SW 1271 (cell line): ENCODE measurements around the gene GNG2.

Source experiments
- DNase-seq, 2 experiments: peaks; one replicate each; lab custom pipeline; 2025; lab: John Stamatoyannopoulos, UW

The GNG2 gene

DNA sequence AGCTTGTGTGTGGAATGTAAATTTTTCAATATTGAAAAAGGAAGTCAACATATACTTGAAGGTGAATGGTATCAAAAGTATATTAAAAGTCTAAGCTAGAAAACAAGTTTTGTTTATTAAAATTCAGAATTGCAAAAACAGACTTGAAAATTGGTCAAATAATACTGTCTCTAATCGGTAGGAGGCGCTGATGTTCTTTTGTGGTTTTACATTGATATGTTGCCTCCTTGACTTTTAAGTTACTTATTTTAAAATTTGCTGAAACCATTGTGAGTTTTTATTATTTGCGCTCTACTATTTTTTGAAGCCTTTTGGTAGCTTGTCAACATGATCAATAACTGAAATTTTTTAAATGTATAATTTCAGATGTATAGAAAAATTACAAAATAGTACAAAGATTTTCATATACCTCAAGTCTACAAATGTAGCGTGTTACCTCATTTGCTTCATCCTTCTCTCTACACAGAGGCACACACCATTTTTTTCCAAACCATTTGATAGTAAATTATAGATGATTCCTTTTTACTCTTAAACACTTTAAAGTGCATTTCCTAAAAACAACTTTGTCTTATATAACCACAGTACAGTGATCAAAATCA, 135.8 kb downstream of the GNG2 start:
- DNase-seq, result no peak

GRCh38 chr14:51998348-51998747, 137.9 kb downstream of the GNG2 start:
- no peak for DNase-seq

- DNase-seq, result no peak
Observed at GRCh38 chr14:51999084-51999483, 138.7 kb downstream of the GNG2 start.

DNA sequence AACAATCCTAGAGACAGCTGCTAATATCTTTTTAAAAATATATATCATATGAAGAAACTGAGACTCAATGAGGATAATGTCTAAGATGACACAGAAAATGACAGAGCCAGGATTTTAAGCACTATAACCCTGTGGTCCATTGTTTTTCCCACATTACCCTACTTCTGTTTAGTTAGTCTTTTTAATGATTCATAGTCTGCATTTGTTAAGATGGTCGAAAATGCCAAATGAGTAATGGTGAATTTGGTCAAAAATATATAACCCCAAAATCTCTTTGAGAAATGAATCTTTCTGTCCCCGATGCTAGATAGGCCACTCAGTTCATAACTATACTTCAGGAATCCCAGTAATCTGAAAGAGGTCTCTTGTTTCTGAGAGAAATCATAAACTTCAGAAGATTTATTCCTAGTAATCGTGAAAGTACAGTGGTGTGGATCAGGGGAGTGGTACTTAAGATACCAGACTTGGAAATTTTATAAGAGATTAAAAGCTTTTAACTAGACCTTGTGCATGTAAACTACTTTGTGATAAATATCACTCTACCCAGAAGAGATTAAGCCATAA, 139.7 kb downstream of the GNG2 start:
- no peak for DNase-seq

DNA sequence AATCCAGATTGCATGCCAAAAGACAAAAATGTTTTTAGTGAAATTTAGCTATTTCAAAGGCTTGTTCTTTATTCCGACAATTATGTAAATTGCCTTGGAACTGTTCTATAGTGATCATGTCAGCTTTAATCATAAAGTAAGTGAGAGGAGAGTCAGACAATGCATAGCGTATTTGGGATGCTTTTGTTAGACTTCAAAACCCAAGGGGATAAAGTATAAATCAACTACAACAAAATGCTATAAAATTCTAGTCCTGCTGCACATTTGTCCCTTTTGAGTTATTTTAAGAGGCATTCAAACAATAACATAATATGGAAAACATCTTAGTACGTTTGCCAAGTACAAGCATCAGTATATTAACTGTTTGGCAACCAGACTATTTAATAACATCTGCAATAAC, 140.3 kb downstream of the GNG2 start:
- no peak for DNase-seq

- DNase-seq, result no peak
Observed at GRCh38 chr14:52002542-52002941, 142.1 kb downstream of the GNG2 start.

DNA sequence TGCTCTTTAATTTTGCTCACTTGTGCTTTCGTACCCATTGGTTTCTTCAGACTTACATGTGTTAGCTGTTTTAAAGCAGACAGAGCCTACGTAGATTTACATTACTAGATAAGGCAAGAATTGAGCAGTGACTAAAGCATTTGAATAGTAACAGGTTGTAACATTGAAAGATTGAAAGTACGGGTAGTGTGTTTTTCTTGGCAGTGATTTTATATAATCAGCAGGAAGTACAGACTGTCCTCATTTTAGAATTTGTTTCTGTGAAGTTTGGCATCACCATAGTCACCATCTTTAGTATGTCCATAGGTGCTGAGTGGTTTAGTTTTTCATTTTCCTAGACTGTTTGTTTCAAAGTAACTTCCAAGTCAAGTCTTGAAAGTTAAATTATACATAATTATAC, 142.9 kb downstream of the GNG2 start:
- no peak for DNase-seq

GRCh38 chr14:52005625-52006024, 145.2 kb downstream of the GNG2 start:
- no peak for DNase-seq

DNA sequence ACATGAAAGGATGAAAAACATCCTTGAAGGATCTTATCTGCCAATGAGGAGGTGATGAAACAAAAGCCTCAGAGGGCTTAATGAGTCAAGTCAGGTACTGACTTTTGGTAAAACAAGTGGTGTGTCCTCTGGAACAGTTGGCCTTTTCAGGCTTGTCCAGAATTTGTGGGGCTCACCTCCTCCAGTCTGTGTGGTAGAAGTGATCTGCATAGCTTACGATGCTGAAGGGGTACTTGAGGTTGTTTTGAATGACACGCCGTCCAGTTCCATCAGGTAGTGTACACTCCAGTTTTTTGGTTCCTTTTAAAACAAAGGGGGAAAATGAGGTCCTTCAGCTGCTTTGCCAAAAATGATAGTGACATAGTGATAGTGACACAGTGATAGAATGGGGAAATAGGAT, 145.9 kb downstream of the GNG2 start:
- DNase-seq, result no peak

DNA sequence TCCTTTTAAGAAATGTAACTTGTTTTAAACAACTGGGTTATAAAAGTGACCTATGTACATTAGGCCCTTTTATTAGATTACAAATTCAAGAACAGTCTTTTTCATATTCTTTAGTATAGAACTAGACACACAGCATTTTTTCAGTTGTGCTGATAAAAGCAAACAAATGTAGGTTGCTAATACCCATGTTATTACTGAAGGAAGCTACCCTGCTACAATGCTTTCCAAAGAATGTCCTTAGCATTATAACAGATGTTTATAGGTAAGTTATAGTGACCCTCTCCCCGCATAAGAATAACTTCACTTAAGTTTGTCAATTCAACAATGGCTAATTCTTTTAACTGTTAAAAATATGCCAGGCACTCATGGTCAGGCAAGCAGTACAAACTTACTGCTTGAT, 146.8 kb downstream of the GNG2 start:
- no peak for DNase-seq

- DNase-seq, result no peak
Observed at GRCh38 chr14:52007637-52008036, 147.2 kb downstream of the GNG2 start.

GRCh38 chr14:52008136-52008535, 147.7 kb downstream of the GNG2 start:
- DNase-seq, result no peak

GRCh38 chr14:52010173-52010693, 149.8 kb downstream of the GNG2 start:
- no peak for DNase-seq

- no peak for DNase-seq
Observed at GRCh38 chr14:52011523-52011922, 151.1 kb downstream of the GNG2 start.

- DNase-seq, result no peak
Observed at GRCh38 chr14:52012635-52013034, 152.2 kb downstream of the GNG2 start.

DNA sequence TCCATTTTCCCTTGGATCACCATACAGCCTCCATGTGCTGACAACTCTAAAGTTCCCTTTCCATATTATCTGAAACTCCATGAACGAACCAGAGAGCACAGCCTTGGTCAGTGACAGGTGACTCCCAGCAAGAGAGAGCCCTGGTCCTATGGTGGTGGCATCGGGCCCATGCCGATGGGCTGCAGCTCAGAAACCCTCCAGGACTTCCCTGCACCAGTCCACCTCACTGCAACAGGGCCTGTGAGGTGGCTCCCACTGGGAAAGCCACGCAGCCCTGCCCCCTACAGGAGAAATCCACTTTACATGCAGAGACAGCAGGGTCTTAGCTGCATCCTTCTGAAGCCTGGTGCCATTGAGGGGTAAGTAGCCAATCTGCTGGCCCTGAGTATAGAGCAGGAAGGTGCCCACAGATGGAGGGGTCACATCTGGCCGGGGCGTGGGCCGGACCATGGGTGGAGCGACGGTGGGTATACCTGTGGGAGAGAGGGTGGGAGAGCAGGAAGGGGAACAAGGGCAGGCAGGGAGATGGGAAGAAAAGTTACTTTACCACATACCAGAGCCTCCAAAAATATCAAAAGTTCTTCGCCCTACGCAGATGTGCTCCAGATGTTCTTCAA, 153.7 kb downstream of the GNG2 start:
- no peak for DNase-seq

GRCh38 chr14:52014601-52015267, 154.3 kb downstream of the GNG2 start:
- no peak for DNase-seq

- peak in 1 of 2 experiments; percentile 31 for DNase-seq
Observed at GRCh38 chr14:52015411-52016030, 155.1 kb downstream of the GNG2 start.

DNA sequence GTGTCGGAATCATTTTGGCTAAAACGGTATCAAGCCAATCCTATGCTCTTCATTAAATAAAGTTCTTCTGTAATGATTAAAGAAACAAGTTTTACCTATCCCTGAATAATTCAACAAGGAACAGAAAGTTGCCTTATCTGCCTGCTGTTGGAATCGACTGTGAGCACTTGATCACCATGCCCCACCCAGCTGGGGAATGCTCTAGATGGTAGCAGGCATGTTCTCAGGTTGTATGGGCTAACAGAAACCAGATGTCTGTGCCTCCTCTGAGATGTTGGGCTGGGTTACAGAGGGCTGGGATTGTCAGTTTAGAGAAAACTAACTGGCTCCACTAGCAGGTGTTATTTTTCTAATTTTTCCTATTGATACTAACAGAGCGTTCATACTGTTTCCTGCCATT, 157.8 kb downstream of the GNG2 start:
- no peak for DNase-seq

- DNase-seq, result no peak
Observed at GRCh38 chr14:52018970-52019369, 158.6 kb downstream of the GNG2 start.
